DMS153 (cell line): ENCODE results near the gene CAMKMT.

Experiments
- DNase-seq: peaks from one replicate; lab custom pipeline; 2025; lab: John Stamatoyannopoulos, UW

Gene CAMKMT

GRCh38 chr2:44361330-44362206 lies at the start of gene CAMKMT, which contains the start of gene PREPL:
Gene CAMKMT, plus strand, starts transcription at chr2:44361947.
Gene PREPL, minus strand, starts transcription at chr2:44361494. Its CDS starts 15,152 bp downstream, at chr2:44346342.
- DNase-seq = peak; percentile 88

GRCh38 chr2:44314362-44314761 lies 47.4 kb upstream of the CAMKMT start:
- DNase-seq = no peak

- no peak for DNase-seq
Observed at GRCh38 chr2:44315945-44316344, 45.8 kb upstream of the CAMKMT start.

- DNase-seq = no peak
Observed at GRCh38 chr2:44320832-44321231, 40.9 kb upstream of the CAMKMT start.

GRCh38 chr2:44321360-44321759 lies 40.4 kb upstream of the CAMKMT start:
- no peak for DNase-seq

GRCh38 chr2:44324971-44325426 lies 36.7 kb upstream of the CAMKMT start:
- no peak for DNase-seq

GRCh38 chr2:44325897-44326296 lies 35.9 kb upstream of the CAMKMT start:
- no peak for DNase-seq

- no peak for DNase-seq
Observed at GRCh38 chr2:44326548-44327264, 35.0 kb upstream of the CAMKMT start.

- DNase-seq = no peak
Observed at GRCh38 chr2:44328750-44329149, 33.0 kb upstream of the CAMKMT start.

- no peak for DNase-seq
Observed at GRCh38 chr2:44329343-44329742, 32.4 kb upstream of the CAMKMT start.

GRCh38 chr2:44330801-44331200 lies 30.9 kb upstream of the CAMKMT start:
- no peak for DNase-seq

- DNase-seq = no peak
Observed at GRCh38 chr2:44333994-44334393, 27.8 kb upstream of the CAMKMT start.

GRCh38 chr2:44335806-44336538 lies 25.8 kb upstream of the CAMKMT start:
- no peak for DNase-seq

GRCh38 chr2:44342854-44343253 lies 18.9 kb upstream of the CAMKMT start:
- DNase-seq = peak; percentile 32

- DNase-seq = no peak
Observed at GRCh38 chr2:44347526-44347925, 14.2 kb upstream of the CAMKMT start.

- DNase-seq = no peak
Observed at GRCh38 chr2:44348400-44348799, 13.3 kb upstream of the CAMKMT start.

GRCh38 chr2:44349506-44349905 lies 12.2 kb upstream of the CAMKMT start:
- DNase-seq = no peak

- no peak for DNase-seq
Observed at GRCh38 chr2:44351088-44351487, 10.7 kb upstream of the CAMKMT start.

- no peak for DNase-seq
Observed at GRCh38 chr2:44351676-44352075, 10.1 kb upstream of the CAMKMT start.

GRCh38 chr2:44352510-44352909 lies 9.2 kb upstream of the CAMKMT start:
- DNase-seq = no peak

GRCh38 chr2:44354761-44355160 lies 7.0 kb upstream of the CAMKMT start:
- DNase-seq = no peak

GRCh38 chr2:44358503-44358902 lies 3.2 kb upstream of the CAMKMT start:
- DNase-seq = peak; percentile 1
